ENCODE measurements around the gene IQSEC1.

The IQSEC1 gene

DNA sequence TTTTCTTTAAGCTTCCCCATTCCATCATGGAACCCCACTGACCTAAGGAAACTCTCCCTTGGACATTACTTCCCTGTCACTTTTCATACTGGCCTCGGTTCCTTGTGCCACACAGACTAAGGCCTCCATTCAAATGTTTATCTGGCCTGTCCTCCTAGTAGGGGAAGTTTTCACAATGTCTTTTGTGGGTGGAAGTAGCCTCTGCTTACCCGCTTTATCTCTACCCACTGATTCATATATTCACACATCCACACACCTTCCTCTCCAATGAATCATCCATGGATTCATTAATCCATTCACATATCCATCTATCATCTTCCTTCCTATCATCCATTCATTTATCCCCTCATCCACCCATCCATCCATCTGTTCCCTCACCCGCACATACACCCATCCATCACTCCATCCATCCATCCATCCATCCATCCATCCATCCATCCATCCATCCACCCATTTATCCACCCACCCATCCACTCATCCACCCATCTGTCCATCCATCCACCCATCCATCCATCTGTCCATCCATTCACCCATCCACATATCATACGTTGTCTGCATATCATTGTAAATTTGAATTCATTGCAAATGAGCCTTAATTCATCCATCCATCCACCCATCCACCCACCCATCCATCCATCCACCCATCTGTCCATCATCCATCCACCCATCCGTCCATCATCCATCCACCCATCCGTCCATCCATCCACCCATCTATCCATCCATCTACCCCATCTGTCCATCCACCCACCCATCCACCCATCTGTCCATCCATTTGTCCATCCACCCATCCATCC is 49.1 kb downstream of the IQSEC1 start:
- Histone ChIP-seq H3K4me1 (ENCODE audit: control insufficient read depth, insufficient read depth, low read length) (peaks cover 37% of the 10 kb centered on the region), H3K27me3 (ENCODE audit: control insufficient read depth, insufficient read depth, low read length) (no peaks in the 10 kb centered on the region), H3K9me3 (ENCODE audit: control insufficient read depth, insufficient read depth, low read depth, low read length) (no peaks in the 10 kb centered on the region), H3K36me3 (ENCODE audit: control insufficient read depth, insufficient read depth, low read length) (no peaks in the 10 kb centered on the region), H3K9ac (ENCODE audit: low read length) (no peak overlapping the region), H3K4me3 (ENCODE audit: low read depth, low read length) (no peak overlapping the region), H3K27ac (ENCODE audit: low read depth, low read length) (no peak overlapping the region)

DNA sequence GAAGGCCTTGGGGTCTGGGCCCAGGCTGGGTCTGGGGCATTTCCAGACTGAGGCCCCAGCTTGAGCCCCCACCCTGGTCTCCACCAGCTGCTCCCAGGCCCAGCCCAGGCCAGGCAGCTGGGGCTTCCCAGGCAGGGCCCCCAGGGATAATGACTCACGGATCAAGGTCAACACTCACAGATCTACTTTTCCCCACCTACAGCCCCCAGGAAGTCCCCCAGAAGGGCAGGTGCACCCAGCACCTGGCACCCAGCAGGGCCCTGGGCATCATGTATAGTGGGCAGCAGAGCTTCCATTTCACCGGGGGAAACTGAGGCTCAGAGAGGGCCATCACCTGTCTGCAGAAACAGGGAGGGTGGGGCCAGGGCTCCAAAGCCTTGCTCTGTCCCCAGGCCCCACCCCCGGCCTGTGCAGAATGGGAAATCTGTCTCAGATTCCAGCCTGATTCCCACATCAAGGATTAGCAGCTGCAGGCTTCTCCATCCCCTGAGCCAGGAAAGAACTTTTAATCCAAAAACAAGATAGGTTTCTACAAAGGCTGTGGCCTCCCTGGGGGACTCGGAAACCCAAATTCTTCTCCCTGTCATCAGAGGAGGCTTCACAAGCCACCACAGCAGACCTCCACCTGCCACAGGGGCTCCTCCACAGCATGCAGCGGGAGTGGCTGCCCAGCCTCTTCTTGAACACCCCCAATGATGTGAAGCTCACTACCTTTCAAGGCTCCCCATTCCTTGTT is 49.8 kb downstream of the IQSEC1 start:
- H3K9me3 ChIP-seq (ENCODE audit: control insufficient read depth, insufficient read depth, low read depth, low read length) = no peaks in the 10 kb centered on the region
- H3K36me3 ChIP-seq (ENCODE audit: control insufficient read depth, insufficient read depth, low read length) = no peaks in the 10 kb centered on the region
- peaks cover 45% of the 10 kb centered on the region for H3K4me1 ChIP-seq (ENCODE audit: control insufficient read depth, insufficient read depth, low read length)
- H3K9ac ChIP-seq (ENCODE audit: low read length) = no peak overlapping the region
- H3K4me3 ChIP-seq (ENCODE audit: low read depth, low read length) = no peak overlapping the region
- H3K27ac ChIP-seq (ENCODE audit: low read depth, low read length) = no peak overlapping the region; the same call in 1 of the 2 replicates
- no peaks in the 10 kb centered on the region for H3K27me3 ChIP-seq (ENCODE audit: control insufficient read depth, insufficient read depth, low read length)

DNA sequence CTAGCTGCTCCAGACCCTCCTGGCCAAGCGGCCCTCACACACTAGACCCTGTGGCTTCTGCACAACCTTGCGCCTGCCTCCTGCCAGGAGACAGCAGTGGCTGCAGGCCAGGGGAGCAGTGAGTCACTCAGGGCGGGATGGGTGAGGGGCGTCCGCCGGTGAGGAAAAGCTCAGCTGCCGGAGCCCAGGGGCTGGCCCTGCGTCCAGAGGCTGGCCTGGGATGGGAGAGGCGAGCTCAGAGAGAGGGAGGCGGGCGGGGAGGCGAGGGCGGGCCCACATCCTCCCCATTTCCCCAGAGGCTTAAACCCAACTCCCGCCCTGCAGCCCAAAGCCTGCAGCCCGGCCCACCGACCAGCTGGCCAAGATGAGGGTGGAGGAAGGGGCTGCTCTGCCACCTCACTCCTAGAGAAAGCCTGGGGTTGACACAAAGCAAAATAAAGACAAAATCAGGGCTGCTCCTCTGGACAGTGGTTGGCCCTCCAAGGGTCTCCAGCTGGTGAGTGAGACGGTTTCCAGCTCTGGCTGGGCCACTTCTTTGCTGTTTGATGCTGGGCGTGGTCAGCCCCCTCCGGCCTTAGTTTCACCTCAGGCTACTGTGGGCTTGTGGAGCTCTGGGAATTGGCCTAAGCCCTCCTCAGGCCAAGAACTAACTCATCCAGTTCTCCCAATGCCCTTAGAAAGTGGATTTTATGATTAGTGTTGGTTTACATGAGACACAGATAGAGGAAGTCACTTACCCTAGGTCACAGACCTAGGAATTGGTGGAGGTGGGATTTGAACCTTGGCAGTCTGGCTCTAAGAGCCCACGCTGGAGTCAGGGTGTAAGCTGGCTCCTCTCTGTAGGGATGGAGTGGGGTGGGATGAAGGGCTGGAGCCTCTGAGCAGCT is 50.6 kb downstream of the IQSEC1 start:
- Histone ChIP-seq H3K27ac (ENCODE audit: low read depth, low read length) (no peak overlapping the region; the same call in 1 of the 2 replicates), H3K36me3 (ENCODE audit: control insufficient read depth, insufficient read depth, low read length) (no peaks in the 10 kb centered on the region), H3K9ac (ENCODE audit: low read length) (peak overlapping the region; percentile 20), H3K9me3 (ENCODE audit: control insufficient read depth, insufficient read depth, low read depth, low read length) (no peaks in the 10 kb centered on the region), H3K27me3 (ENCODE audit: control insufficient read depth, insufficient read depth, low read length) (no peaks in the 10 kb centered on the region), H3K4me1 (ENCODE audit: control insufficient read depth, insufficient read depth, low read length) (peaks cover 53% of the 10 kb centered on the region), H3K4me3 (ENCODE audit: low read depth, low read length) (peak overlapping the region; percentile 14; the same call in 1 of the 2 replicates)

DNA sequence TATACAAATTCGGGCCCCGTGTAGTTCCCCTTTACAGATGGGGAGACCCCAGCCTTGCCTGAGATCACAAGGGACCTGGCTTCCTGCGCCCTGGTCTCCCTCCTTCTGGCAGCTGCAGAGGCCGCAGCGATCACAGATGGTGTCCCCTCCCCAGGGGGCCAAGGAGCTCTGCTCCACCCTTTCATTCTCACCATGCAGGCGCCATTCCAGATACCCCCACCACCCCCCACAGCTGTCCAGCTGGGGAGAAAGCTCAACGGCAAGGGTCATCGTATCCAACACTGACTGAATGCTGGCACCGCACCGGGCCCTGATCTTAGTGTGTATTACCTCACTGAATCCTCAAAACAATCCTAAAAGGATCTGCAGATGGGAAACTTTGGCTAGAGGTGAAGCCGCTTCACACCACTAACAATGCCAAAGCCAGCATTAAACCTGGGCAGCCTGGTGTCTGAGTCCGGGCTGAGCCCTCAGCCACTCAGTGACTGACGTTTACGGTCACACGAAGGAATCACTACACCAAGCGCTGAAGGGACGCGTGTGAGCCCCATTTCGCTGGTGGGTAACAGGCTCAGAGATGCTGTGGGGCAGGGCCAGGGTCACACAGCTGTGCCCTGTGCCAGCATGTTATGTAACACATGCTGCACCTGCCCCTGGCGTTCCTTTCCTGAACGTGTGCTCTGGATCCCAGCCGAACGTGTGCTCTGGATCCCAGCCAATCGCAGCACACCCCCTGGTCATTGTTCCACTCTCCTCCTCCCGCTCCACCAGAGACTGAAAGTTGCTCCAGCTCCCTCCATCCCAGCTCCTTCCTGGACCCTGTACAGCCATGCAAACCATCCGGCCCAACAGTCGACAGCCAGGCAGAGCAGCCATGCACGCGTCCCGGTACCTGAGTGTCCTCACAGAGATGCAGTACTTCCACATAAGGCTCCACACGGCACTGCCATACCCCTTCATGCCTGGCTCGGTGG is 51.8 kb downstream of the IQSEC1 start:
- peak overlapping the region; percentile 20 for H3K9ac ChIP-seq (ENCODE audit: low read length)
- H3K27ac ChIP-seq (ENCODE audit: low read depth, low read length) = no peak overlapping the region; the same call in 1 of the 2 replicates
- no peaks in the 10 kb centered on the region for H3K36me3 ChIP-seq (ENCODE audit: control insufficient read depth, insufficient read depth, low read length)
- peak overlapping the region; percentile 14; the same call in 1 of the 2 replicates for H3K4me3 ChIP-seq (ENCODE audit: low read depth, low read length)
- peaks cover 56% of the 10 kb centered on the region for H3K4me1 ChIP-seq (ENCODE audit: control insufficient read depth, insufficient read depth, low read length)
- H3K27me3 ChIP-seq (ENCODE audit: control insufficient read depth, insufficient read depth, low read length) = no peaks in the 10 kb centered on the region
- no peaks in the 10 kb centered on the region for H3K9me3 ChIP-seq (ENCODE audit: control insufficient read depth, insufficient read depth, low read depth, low read length)

DNA sequence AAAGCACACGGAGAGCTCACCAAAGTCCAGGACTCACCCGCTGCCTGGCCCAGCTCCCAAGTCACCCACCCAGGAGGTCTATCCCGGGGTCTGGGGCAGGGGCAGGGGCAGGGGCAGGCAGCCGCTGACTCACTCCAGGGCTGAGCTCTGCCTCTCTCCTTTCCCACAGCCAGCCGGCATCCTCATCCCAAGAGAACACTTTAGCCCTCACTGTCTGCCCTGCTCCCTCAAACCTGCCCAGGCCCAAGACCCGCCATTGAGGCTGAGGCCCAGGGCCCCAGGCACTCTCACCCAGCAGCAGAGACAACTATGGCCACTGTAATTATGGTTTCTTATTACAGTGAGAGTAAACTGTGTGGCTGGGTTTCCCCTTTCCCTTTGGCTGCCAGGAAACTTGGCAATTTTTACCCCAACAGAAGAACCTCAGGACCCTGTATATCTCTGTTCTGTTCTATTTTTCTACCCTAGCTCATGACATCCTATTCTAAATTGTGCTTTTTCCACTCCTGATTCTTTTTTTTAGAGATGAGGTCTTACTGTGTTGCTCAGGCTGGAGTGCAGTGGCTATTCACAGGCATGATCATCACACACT is 53.0 kb downstream of the IQSEC1 start:
- Histone ChIP-seq H3K9me3 (ENCODE audit: control insufficient read depth, insufficient read depth, low read depth, low read length) (no peaks in the 10 kb centered on the region), H3K27ac (ENCODE audit: low read depth, low read length) (no peak overlapping the region), H3K36me3 (ENCODE audit: control insufficient read depth, insufficient read depth, low read length) (no peaks in the 10 kb centered on the region), H3K4me1 (ENCODE audit: control insufficient read depth, insufficient read depth, low read length) (peaks cover 66% of the 10 kb centered on the region), H3K4me3 (ENCODE audit: low read depth, low read length) (no peak overlapping the region), H3K27me3 (ENCODE audit: control insufficient read depth, insufficient read depth, low read length) (no peaks in the 10 kb centered on the region), H3K9ac (ENCODE audit: low read length) (no peak overlapping the region)

DNA sequence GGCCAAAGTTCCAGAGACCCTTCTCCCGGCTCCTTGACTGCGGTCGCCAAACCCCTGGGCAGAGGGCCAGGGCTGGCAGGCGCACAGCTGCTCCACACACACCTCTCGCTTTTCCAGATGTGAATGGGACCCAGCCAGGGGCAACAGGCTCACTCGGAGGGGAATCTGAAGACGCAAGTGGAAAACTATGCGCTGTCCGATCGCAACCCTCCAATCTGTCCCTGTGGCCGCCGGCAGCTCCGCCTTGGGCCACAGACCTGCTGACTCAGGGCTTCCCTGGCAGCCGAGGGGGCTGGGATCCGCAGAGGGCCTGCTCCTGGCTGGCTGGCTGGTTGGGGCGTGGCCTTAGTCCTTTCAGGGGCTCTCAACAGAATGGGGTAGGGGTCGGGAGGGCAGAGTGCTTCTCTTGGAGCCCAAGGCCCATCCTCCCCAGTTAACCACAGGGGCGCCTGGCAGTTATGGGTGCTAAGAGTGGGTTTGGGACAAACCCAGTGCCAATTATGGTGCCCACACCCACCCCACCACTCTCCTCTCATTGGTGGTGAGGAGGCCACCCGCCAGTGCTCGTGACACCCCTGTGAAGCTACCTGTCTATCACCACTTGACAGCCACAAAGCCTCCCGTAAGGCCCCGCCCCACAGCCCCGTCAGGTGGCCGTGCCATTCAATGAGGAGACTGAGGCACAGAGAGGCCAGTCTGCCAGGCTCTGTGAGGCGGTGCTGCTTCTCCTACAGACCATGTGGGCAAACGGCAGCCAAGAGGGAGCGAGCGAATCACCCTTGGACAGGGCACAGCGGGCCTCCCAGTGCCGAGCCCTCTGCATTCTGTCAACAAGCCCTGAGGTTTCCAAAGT is 53.8 kb downstream of the IQSEC1 start:
- H3K27me3 ChIP-seq (ENCODE audit: control insufficient read depth, insufficient read depth, low read length) = no peaks in the 10 kb centered on the region
- H3K4me3 ChIP-seq (ENCODE audit: low read depth, low read length) = peak overlapping the region; percentile 41
- peak overlapping the region; percentile 72 for H3K9ac ChIP-seq (ENCODE audit: low read length)
- H3K27ac ChIP-seq (ENCODE audit: low read depth, low read length) = peak overlapping the region; percentile 35; the same call in 1 of the 2 replicates
- no peaks in the 10 kb centered on the region for H3K36me3 ChIP-seq (ENCODE audit: control insufficient read depth, insufficient read depth, low read length)
- no peaks in the 10 kb centered on the region for H3K9me3 ChIP-seq (ENCODE audit: control insufficient read depth, insufficient read depth, low read depth, low read length)
- H3K4me1 ChIP-seq (ENCODE audit: control insufficient read depth, insufficient read depth, low read length) = peaks cover 69% of the 10 kb centered on the region

DNA sequence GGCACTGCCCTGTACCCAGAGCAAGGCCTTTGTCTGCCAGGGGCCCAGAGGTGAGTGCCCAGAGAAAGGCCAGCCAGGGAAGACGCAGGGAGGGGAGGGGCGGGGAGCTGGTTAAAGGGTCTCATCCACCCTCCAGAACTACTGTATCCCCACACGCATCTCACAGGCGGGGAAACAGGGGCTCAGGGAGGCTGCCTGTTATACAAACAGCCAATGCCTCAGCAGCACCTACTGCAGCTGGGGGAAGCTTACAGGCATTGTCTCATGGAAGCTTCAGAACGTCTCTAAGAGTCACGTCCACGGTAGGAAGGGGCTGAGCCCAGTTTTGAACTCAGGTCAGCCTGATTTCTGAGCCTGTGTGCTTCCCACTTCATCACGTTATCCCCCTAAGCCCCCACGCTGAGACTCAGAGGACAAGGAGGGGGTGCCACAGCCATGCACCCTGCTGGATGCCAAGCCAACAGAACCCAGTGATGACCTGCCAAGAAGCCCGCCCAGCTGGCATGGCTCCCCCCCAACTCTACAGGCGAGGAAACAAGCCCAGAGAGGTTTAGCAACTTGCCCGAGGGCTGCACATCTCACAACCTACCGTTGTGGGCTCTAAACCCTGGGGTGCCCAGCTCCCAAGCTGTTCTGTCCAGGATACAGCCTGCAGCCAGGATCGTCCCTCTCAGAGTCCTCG is 54.5 kb downstream of the IQSEC1 start:
- peaks cover 69% of the 10 kb centered on the region for H3K4me1 ChIP-seq (ENCODE audit: control insufficient read depth, insufficient read depth, low read length)
- peak overlapping the region; percentile 41 for H3K4me3 ChIP-seq (ENCODE audit: low read depth, low read length)
- H3K36me3 ChIP-seq (ENCODE audit: control insufficient read depth, insufficient read depth, low read length) = no peaks in the 10 kb centered on the region
- H3K9ac ChIP-seq (ENCODE audit: low read length) = peak overlapping the region; percentile 72
- H3K9me3 ChIP-seq (ENCODE audit: control insufficient read depth, insufficient read depth, low read depth, low read length) = no peaks in the 10 kb centered on the region
- H3K27ac ChIP-seq (ENCODE audit: low read depth, low read length) = peak overlapping the region; percentile 35; the same call in 1 of the 2 replicates
- H3K27me3 ChIP-seq (ENCODE audit: control insufficient read depth, insufficient read depth, low read length) = no peaks in the 10 kb centered on the region

DNA sequence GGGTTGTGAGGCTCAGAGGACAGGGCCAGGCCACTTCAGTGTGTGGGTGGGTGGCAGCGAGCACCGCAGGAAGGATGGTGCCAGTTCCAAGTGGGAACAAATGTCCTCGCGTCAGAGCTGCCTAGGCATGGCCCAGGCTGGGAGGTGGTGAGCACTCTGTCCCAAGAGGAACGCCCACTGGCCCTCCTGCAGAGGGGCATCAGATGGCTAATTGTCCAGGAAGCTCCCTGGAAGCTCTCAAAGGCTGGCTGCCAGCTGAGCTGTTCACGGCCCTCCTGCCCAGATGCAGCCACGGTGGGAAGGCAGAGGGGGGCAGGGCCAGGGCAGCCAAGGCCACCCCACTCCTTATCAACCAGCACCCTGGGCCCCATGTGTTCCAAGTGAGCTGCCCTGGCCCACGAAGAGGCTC is 55.2 kb downstream of the IQSEC1 start:
- peak overlapping the region; percentile 72 for H3K9ac ChIP-seq (ENCODE audit: low read length)
- H3K36me3 ChIP-seq (ENCODE audit: control insufficient read depth, insufficient read depth, low read length) = no peaks in the 10 kb centered on the region
- H3K9me3 ChIP-seq (ENCODE audit: control insufficient read depth, insufficient read depth, low read depth, low read length) = no peaks in the 10 kb centered on the region
- H3K4me1 ChIP-seq (ENCODE audit: control insufficient read depth, insufficient read depth, low read length) = peaks cover 69% of the 10 kb centered on the region
- peak overlapping the region; percentile 41; the same call in 1 of the 2 replicates for H3K4me3 ChIP-seq (ENCODE audit: low read depth, low read length)
- H3K27ac ChIP-seq (ENCODE audit: low read depth, low read length) = no peak overlapping the region
- H3K27me3 ChIP-seq (ENCODE audit: control insufficient read depth, insufficient read depth, low read length) = no peaks in the 10 kb centered on the region
